ENCODE data around the gene EIF4G1.

EIF4G1 gene

DNA sequence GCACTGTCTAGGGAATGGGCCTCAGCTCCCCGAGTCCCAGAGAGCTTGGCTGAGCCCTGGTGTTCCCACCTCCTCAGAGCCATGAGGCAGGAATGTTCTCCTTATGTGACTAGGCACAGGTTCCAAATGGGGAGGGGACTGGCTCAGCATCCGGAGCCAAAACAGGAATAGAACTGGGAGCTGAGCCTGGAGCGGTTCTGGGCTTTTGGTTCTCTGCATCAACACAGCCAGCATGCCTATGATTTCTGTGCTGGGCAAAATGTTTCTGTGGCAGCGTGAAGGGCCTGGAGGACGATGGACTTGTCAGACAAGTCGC lies 23.0 kb downstream of the EIF4G1 start, which contains the start of gene FAM131A:
Gene FAM131A, plus strand, starts transcription at position 202 of the 316 bp plus-strand sequence. Its CDS starts 31 bp downstream, at position 233.
- TF ChIP-seq, protein P1, sequence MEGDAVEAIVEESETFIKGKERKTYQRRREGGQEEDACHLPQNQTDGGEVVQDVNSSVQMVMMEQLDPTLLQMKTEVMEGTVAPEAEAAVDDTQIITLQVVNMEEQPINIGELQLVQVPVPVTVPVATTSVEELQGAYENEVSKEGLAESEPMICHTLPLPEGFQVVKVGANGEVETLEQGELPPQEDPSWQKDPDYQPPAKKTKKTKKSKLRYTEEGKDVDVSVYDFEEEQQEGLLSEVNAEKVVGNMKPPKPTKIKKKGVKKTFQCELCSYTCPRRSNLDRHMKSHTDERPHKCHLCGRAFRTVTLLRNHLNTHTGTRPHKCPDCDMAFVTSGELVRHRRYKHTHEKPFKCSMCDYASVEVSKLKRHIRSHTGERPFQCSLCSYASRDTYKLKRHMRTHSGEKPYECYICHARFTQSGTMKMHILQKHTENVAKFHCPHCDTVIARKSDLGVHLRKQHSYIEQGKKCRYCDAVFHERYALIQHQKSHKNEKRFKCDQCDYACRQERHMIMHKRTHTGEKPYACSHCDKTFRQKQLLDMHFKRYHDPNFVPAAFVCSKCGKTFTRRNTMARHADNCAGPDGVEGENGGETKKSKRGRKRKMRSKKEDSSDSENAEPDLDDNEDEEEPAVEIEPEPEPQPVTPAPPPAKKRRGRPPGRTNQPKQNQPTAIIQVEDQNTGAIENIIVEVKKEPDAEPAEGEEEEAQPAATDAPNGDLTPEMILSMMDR (IDR thresholded peaks at IDR 0.05) = no peak

DNA sequence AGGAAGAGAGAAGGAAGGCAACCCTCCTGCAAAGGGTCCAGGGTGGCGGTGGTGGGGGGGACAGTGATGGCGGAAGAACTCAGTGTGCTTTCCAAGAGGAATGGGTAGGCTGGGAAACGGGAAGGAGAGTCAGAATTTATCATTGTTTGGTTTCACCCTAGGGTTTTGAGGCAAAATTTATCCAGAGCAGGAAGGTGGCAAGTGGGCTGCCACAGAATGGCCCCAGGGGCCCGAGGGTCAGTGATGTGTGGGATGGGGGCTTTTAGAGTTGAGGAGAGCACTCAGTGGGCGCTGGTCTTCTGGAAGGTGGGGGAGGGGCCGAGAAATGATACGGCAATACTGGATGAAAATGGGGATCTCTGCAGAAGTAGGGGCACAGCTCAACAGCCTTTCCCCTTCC lies 23.6 kb downstream of the EIF4G1 start:
- TF ChIP-seq, protein P1 (IDR thresholded peaks at IDR 0.05) = no peak

DNA sequence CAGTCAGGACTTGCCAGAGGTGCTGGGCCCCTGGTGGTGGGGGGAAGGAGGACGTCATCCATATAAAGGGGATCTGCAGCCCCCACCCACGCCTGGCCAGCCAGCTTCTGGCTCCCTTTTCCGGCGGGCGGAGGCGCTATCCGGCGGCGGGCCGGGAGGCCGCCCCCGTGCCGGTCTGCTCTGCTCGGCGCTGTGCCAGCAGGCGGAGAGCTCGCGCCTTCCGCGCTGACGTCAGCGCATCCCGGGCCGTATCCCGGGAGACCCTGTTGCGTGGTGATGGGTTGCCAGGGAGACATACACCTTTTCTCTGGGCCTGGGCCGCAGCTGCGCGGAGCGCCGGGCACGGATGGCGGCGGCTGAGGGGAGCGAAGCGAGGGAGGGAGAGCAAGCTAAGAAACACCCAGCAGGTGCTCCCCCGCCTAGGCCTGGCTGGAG lies 24.1 kb downstream of the EIF4G1 start:
- TF ChIP-seq, protein P1 (IDR thresholded peaks at IDR 0.05) = no peak

- TF ChIP-seq, protein P1 (IDR thresholded peaks at IDR 0.05) = no peak
Measured at GRCh38 chr3:184339001-184339400, 24.6 kb downstream of the EIF4G1 start.

DNA sequence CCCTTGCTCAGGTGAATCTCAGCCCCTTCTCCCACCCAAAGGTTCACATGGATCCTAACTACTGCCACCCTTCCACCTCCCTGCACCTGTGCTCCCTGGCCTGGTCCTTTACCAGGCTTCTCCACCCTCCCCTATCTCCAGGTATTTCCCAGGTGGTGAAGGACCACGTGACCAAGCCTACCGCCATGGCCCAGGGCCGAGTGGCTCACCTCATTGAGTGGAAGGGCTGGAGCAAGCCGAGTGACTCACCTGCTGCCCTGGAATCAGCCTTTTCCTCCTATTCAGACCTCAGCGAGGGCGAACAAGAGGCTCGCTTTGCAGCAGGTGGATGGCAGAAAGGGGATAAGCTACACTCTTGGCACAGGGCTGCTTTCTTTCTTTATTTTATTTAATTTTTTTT lies 27.5 kb downstream of the EIF4G1 start:
- TF ChIP-seq, protein P1 (IDR thresholded peaks at IDR 0.05) = no peak

- TF ChIP-seq, protein P1 (IDR thresholded peaks at IDR 0.05) = no peak
Measured at GRCh38 chr3:184343200-184343876, 28.9 kb downstream of the EIF4G1 start.

DNA sequence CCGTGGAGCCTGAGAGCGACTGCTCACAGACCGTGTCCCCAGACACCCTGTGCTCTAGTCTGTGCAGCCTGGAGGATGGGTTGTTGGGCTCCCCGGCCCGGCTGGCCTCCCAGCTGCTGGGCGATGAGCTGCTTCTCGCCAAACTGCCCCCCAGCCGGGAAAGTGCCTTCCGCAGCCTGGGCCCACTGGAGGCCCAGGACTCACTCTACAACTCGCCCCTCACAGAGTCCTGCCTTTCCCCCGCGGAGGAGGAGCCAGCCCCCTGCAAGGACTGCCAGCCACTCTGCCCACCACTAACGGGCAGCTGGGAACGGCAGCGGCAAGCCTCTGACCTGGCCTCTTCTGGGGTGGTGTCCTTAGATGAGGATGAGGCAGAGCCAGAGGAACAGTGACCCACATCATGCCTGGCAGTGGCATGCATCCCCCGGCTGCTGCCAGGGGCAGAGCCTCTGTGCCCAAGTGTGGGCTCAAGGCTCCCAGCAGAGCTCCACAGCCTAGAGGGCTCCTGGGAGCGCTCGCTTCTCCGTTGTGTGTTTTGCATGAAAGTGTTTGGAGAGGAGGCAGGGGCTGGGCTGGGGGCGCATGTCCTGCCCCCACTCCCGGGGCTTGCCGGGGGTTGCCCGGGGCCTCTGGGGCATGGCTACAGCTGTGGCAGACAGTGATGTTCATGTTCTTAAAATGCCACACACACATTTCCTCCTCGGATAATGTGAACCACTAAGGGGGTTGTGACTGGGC lies 30.3 kb downstream of the EIF4G1 start:
- TF ChIP-seq, protein P1 (IDR thresholded peaks at IDR 0.05) = no peak
